WTC11 (cell line): ENCODE data around the gene ANKRD13D. TPM values are rescaled to one million over a fixed set of nuclear protein-coding genes. Genes with fewer than 3 reads are reported as not detected.
A peak's percentile ranks its signal among the peaks of the same experiment; 100 is the strongest.

Experiments
- ATAC-seq: fragments of 200-7000 bp; cut with Tn5 transposase; 2 replicates; pipeline ENCODE4 v1.10.0; 2021; ENCODE audit warnings: mild to moderate bottlenecking, moderate library complexity
- CTCF ChIA-PET: fragments of 300-600 bp; sonication (Branson Sonifier 250); formaldehyde crosslinking; loops from one replicate; lab custom pipeline; 2021; ENCODE audit warnings: antibody characterized with exemption; lab: Charles Lee
- POLR2A ChIA-PET: fragments of 350-600 bp; sonication (Branson Sonifier 250); formaldehyde crosslinking; loops from one replicate; lab custom pipeline; 2021; ENCODE audit warnings: antibody characterized with exemption; lab: Charles Lee
- DNase-seq: peaks from one replicate; pipeline ENCODE4 v3.0.0; 2021; ENCODE audit warnings: low spot score
- H3K27ac Mint-ChIP-seq: 2 replicates; pipeline ENCODE4 v1.8.0; 2021; ENCODE audit warnings: mixed read lengths
- H3K27me3 Mint-ChIP-seq: 2 replicates; pipeline ENCODE4 v1.8.0; 2021; ENCODE audit warnings: low read depth, mild to moderate bottlenecking, moderate library complexity, mixed read lengths
- H3K36me3 Mint-ChIP-seq: 2 replicates; pipeline ENCODE4 v1.8.0; 2021; ENCODE audit warnings: mixed read lengths
- H3K4me1 Mint-ChIP-seq: 2 replicates; pipeline ENCODE4 v1.8.0; 2022; ENCODE audit warnings: mixed read lengths
- H3K4me3 Mint-ChIP-seq: 2 replicates; pipeline ENCODE4 v1.8.0; 2021; ENCODE audit warnings: mild to moderate bottlenecking, moderate library complexity, mixed read lengths
- H3K9me3 Mint-ChIP-seq: 2 replicates; pipeline ENCODE4 v1.8.0; 2021; ENCODE audit warnings: mixed read lengths
- ARID4B ChIP-seq: sonication (generic); formaldehyde crosslinking; IDR thresholded peaks from 2 replicates; pipeline ENCODE4 v1.8.0; 2023; ENCODE audit warnings: missing genetic modification reagents, mild to moderate bottlenecking, borderline replicate concordance
- CREB1 ChIP-seq: sonication (generic); formaldehyde crosslinking; IDR thresholded peaks from 2 replicates; pipeline ENCODE4 v1.8.0; 2023; ENCODE audit warnings: mild to moderate bottlenecking, missing genetic modification reagents
- CREM ChIP-seq: sonication (generic); formaldehyde crosslinking; IDR thresholded peaks from 2 replicates; pipeline ENCODE4 v1.8.1; 2022; ENCODE audit warnings: mild to moderate bottlenecking, missing genetic modification reagents, moderate library complexity
- CTCF ChIP-seq: fragments of 200-600 bp; IDR thresholded peaks from 2 replicates; pipeline ENCODE4 v1.8.0; 2022; ENCODE audit warnings: antibody characterized with exemption
- E2F1 ChIP-seq: sonication (generic); formaldehyde crosslinking; IDR thresholded peaks from 2 replicates; pipeline ENCODE4 v1.8.0; 2022; ENCODE audit warnings: mild to moderate bottlenecking, missing genetic modification reagents
- E2F4 ChIP-seq: sonication (generic); formaldehyde crosslinking; IDR thresholded peaks from 2 replicates; pipeline ENCODE4 v1.8.1; 2022; ENCODE audit warnings: low read depth, mild to moderate bottlenecking, moderate library complexity, missing genetic modification reagents, borderline replicate concordance
- ELF4 ChIP-seq: sonication (generic); formaldehyde crosslinking; IDR thresholded peaks from 2 replicates; pipeline ENCODE4 v1.8.1; 2022; ENCODE audit warnings: low read depth, mild to moderate bottlenecking, moderate library complexity, missing genetic modification reagents
- FOXJ3 ChIP-seq: sonication (generic); formaldehyde crosslinking; IDR thresholded peaks from 2 replicates; pipeline ENCODE4 v1.9.0; 2021; ENCODE audit warnings: missing genetic modification reagents, mild to moderate bottlenecking, borderline replicate concordance
- FOXP1 ChIP-seq: sonication (generic); formaldehyde crosslinking; IDR thresholded peaks from 2 replicates; pipeline ENCODE4 v1.8.0; 2022; ENCODE audit warnings: missing genetic modification reagents, mild to moderate bottlenecking, moderate library complexity, borderline replicate concordance
- FOXP4 ChIP-seq: sonication (generic); formaldehyde crosslinking; IDR thresholded peaks from 2 replicates; pipeline ENCODE4 v1.8.0; 2022; ENCODE audit warnings: mild to moderate bottlenecking, missing genetic modification reagents
- GTF2I ChIP-seq: fragments of 250-450 bp; sonication (Bioruptor Pico); conservative IDR thresholded peaks from 2 replicates; pipeline ENCODE4 v1.4.0; 2021; ENCODE audit warnings: mild to moderate bottlenecking
- MYBL2 ChIP-seq: sonication (generic); formaldehyde crosslinking; IDR thresholded peaks from 2 replicates; pipeline ENCODE4 v1.8.1; 2023; ENCODE audit warnings: mild to moderate bottlenecking, moderate library complexity, missing genetic modification reagents
- NFATC4 ChIP-seq: fragments of 250-450 bp; sonication (Bioruptor Pico); IDR thresholded peaks from 2 replicates; pipeline ENCODE4 v1.9.0; 2021; ENCODE audit warnings: mild to moderate bottlenecking
- PREB ChIP-seq: sonication (generic); formaldehyde crosslinking; IDR thresholded peaks from 2 replicates; pipeline ENCODE4 v1.8.1; 2022; ENCODE audit warnings: mild to moderate bottlenecking, missing genetic modification reagents, moderate library complexity, borderline replicate concordance
- RELA ChIP-seq: sonication (generic); formaldehyde crosslinking; IDR thresholded peaks from 2 replicates; pipeline ENCODE4 v1.8.1; 2022; ENCODE audit warnings: missing genetic modification reagents, mild to moderate bottlenecking, borderline replicate concordance
- SOX15 ChIP-seq: fragments of 250-450 bp; sonication (Bioruptor Pico); IDR thresholded peaks from 2 replicates; pipeline ENCODE4 v1.9.0; 2021; ENCODE audit warnings: mild to moderate bottlenecking
- SP1 ChIP-seq: sonication (generic); formaldehyde crosslinking; conservative IDR thresholded peaks from 2 replicates; pipeline ENCODE4 v1.8.1; 2022; ENCODE audit warnings: missing genetic modification reagents
- TEAD1 ChIP-seq: sonication (generic); formaldehyde crosslinking; IDR thresholded peaks from 2 replicates; pipeline ENCODE4 v1.8.0; 2022; ENCODE audit warnings: mild to moderate bottlenecking, missing genetic modification reagents
- TP53 ChIP-seq: sonication (generic); formaldehyde crosslinking; IDR thresholded peaks from 2 replicates; pipeline ENCODE4 v1.8.1; 2023; ENCODE audit warnings: mild to moderate bottlenecking, missing genetic modification reagents
- ZNF121 ChIP-seq: sonication (generic); formaldehyde crosslinking; IDR thresholded peaks from 2 replicates; pipeline ENCODE4 v1.8.0; 2023; ENCODE audit warnings: missing genetic modification reagents
- total RNA-seq: library from RNA; stranded (reverse); gene quantifications from 3 replicates; pipeline ENCODE4 v1.2.3, GENCODE V29; 2021

The ANKRD13D gene
- total RNA-seq, 1 experiment from 2014 or later: 55.5 TPM

- CTCF ChIA-PET: interaction anchor here (0.9 to 3.0 kb wide), 12 partner anchors 8 to 373 kb away, joined by 3 to 39 read pairs (median 10); partner anchors contain the start of genes POLD4, PPP1CA and SSH3
- no peak for TF ChIP-seq GTF2I (CRISPR knock-in tag)
- no peak for TF ChIP-seq RELA (CRISPR knock-in tag)
- TF ChIP-seq ZNF121 (CRISPR knock-in tag): no peak
- TF ChIP-seq E2F1 (CRISPR knock-in tag): no peak
- no peak for TF ChIP-seq E2F4
- no peak for TF ChIP-seq FOXP4 (CRISPR knock-in tag)
- TF ChIP-seq ELF4 (CRISPR knock-in tag): no peak
- no peak for TF ChIP-seq ARID4B (CRISPR knock-in tag)
- no peak for TF ChIP-seq PREB (CRISPR knock-in tag)
- TF ChIP-seq CTCF: no peak
- Mint-ChIP-seq H3K36me3 (peaks cover 11% of the 10 kb centered on the region), H3K9me3 (no peaks in the 10 kb centered on the region), H3K4me1 (peaks cover 15% of the 10 kb centered on the region), H3K4me3 (peak overlapping the region; percentile 66), H3K27ac (peak overlapping the region; percentile 95), H3K27me3 (no peaks in the 10 kb centered on the region)
- POLR2A ChIA-PET: interaction anchor here (1.6 to 3.2 kb wide), 3 partner anchors 11 to 48 kb away, joined by 7 to 24 read pairs (median 15); partner anchors contain the start of gene SSH3
- DNase-seq (no peak), ATAC-seq (no peak)
Measured at GRCh38 chr11:67288198-67288451, 978 bp upstream of the ANKRD13D start.

- peak; percentile 88 for ATAC-seq
- Mint-ChIP-seq H3K36me3 (peaks cover 12% of the 10 kb centered on the region), H3K9me3 (no peaks in the 10 kb centered on the region), H3K27ac (peak overlapping the region; percentile 95; the same call in 1 of the 2 replicates), H3K27me3 (no peaks in the 10 kb centered on the region), H3K4me1 (peaks cover 15% of the 10 kb centered on the region), H3K4me3 (peak overlapping the region; percentile 66)
- ChIA-PET POLR2A (interaction anchor here (0.7 to 3.2 kb wide), 5 partner anchors 11 to 170 kb away, joined by 3 to 24 read pairs (median 7); partner anchors contain the start of genes KDM2A and SSH3), CTCF (interaction anchor here (0.5 to 3.0 kb wide), 22 partner anchors 8 to 1441 kb away, joined by 3 to 39 read pairs (median 4); partner anchors contain the start of genes NUDT8, POLD4, PPP1CA and SSH3)
- peak; percentile 83 for DNase-seq
- no peak for TF ChIP-seq SOX15 (CRISPR knock-in tag)
- TF ChIP-seq MYBL2 (CRISPR knock-in tag): peak; percentile 48; the same call in 1 of the 2 replicates
- TF ChIP-seq TEAD1 (CRISPR knock-in tag): no peak
- TF ChIP-seq NFATC4 (CRISPR knock-in tag): 0 out of 2 replicates have a peak, but pooled peaks have one; percentile 51
- no peak for TF ChIP-seq FOXJ3 (CRISPR knock-in tag)
- peak; percentile 38 for TF ChIP-seq CREM (CRISPR knock-in tag)
- TF ChIP-seq CREB1 (CRISPR knock-in tag): 0 out of 2 replicates have a peak, but pooled peaks have one; percentile 49
- TF ChIP-seq FOXP1: peak; percentile 65; the same call in 1 of the 2 replicates
- peak; percentile 87 for TF ChIP-seq TP53 (CRISPR knock-in tag)
- TF ChIP-seq SP1 (CRISPR knock-in tag): peak; percentile 86
Measured at GRCh38 chr11:67288452-67289225, 464 bp upstream of the ANKRD13D start.
